HG03439 (cell line): Measurements from ENCODE around the gene DDX42.

Experiments used
- ATAC-seq: cut with Tn5 transposase; IDR thresholded peaks from one replicate; pipeline ENCODE4 v1.9.1; 2021; ENCODE audit warnings: mild to moderate bottlenecking, moderate library complexity; ENCODE audit not compliant: unreplicated experiment

DDX42 gene, protein sequence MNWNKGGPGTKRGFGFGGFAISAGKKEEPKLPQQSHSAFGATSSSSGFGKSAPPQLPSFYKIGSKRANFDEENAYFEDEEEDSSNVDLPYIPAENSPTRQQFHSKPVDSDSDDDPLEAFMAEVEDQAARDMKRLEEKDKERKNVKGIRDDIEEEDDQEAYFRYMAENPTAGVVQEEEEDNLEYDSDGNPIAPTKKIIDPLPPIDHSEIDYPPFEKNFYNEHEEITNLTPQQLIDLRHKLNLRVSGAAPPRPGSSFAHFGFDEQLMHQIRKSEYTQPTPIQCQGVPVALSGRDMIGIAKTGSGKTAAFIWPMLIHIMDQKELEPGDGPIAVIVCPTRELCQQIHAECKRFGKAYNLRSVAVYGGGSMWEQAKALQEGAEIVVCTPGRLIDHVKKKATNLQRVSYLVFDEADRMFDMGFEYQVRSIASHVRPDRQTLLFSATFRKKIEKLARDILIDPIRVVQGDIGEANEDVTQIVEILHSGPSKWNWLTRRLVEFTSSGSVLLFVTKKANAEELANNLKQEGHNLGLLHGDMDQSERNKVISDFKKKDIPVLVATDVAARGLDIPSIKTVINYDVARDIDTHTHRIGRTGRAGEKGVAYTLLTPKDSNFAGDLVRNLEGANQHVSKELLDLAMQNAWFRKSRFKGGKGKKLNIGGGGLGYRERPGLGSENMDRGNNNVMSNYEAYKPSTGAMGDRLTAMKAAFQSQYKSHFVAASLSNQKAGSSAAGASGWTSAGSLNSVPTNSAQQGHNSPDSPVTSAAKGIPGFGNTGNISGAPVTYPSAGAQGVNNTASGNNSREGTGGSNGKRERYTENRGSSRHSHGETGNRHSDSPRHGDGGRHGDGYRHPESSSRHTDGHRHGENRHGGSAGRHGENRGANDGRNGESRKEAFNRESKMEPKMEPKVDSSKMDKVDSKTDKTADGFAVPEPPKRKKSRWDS

DNA sequence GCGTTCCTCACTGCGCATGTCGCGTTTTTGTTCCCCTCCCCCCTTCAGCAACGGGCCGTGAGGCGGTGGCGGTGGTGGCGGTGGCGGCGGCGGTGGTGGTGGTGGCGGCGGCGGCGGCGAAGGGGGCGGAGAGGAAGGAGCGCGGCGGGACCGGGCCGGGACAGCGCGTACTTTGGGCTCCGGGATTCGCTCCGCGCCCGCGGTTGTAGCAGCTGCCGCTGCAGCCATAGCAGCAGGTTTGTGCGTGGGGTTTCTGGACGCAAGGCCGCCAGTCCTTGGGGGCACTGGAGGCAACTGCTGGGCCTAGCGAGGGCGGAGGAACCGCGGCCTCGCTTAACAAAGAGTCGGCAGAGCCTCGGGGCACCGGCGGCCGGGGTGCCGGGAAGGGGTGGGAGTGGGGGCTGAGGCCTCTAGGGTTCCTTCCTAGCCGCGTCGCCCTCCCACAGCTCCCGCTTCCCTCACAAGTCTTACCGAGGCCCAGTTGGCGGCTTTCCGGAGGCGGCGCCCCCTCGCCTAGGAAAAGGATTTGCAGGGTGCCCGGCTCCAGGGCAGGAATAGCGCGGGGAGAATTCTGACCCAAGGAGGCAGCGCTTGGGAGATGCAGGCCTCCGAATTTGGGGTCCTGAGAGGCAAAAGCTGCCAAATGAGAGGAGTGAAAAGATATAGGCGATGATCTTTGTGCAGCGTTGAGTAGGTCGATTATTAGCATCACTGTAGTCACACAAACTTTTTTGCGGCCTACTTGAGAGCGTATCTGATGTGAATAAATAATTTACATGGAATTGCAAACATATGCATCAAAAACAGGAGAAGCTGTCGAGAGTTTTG, at the start of gene DDX42:
Gene DDX42, plus strand, starts transcription at position 30 of the 828 bp plus-strand sequence. CDS start 12,880 bp downstream, outside the sequence.
- peak; percentile 6 for ATAC-seq

DNA sequence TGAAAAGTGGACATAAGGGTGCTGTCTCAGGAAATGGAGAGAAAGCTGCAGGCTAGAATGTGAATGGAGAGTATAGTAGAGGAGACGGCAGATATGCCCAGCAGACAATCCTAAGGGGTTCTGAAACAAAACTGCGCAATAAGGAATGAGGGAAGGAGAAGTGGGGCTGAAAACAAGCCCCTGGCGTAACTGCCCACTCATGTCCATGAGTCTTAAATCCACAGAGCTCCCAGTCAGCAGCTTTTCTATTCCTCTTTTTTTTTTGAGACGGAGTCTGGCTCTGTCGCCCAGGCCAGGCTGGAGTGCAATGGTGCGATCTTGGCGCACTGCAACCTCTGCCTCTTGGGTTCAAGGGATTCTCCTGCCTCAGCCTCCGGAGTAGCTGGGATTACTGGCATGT, 38.3 kb upstream of the DDX42 start:
- ATAC-seq: no peak

DNA sequence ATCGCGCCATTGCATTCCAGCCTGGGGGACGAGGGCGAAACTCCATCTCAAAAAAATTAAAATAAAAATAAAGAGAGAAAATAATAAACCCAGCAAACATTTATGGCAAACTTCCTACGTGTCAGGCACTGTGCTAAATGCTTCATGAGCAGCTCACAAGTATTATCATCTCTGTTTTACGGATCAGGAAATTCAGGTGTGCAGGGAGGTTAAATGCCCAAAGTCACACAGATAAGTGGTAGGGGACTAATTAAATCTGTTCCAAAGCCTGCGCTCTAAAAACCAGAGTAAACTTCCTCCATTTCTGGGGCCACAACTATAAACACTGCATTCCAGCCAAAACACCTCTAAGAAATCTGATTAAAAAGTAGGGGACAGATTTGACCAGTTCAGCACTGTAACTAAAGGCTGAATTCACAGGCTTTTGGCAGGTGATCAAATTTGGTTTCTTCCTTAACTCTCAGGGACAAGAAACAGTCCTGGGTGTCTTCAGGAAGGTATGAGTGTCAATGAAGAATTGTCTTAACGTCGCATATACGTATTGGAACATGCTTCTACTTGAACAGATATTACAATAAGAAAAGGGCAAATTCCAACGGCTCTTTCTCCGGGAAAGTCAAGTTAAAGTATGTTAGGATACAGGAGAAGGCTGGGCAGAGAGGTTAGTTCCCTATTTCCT, 33.4 kb upstream of the DDX42 start:
- no peak for ATAC-seq

DNA sequence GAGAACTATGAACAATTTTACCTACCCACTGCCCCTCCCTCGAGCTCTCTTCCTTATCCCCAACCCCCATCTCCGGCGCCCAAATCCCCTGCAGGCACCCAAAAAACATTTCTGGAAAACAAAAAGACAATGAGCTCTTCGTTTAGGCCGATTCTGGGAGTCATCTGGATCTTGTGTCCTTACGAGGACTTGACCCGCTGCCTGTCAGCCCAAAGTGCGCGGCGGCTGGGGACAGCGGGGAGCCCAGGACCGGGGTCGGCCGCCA, 32.9 kb upstream of the DDX42 start:
- no peak for ATAC-seq

DNA sequence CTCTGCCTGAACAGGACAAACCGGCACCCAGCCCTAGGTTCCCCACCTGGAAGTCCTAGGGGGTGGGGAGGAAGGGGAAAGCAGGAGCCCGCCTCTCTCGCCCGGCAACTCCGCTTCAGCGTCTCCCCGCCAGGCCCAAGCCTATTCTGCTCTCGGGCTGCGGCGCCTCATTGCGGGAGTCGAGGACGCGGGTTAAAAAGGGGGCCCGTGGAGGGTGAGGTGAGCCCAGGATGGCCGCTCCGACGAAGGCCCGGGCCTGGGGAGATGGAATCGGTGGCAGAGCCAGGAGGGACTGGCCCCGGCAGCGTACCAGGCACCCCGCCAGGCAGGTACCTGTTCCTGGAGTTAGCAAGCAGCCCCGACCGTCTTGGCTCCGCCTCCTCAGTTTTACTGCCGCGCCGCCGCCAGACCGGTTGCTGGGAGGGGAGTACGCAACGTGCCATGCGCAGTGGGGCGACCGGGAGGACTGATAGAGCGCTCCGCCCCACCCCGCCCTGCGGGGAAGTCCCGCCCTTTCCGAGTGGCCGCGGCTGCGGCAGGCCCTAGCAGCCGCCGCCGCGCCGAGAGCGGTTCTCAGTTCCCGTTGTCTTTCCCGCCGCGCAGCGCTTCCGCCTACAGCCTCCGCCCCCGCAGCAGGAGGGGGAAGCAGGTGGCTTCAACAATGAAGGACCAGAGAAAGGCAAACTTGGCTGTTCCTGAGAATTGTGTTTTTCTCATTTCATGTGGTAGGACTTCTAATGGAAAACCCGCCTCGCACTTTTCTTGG, 32.4 kb upstream of the DDX42 start, which contains the start of gene STRADA:
Gene STRADA, minus strand, starts transcription at position 392 of the 766 bp plus-strand sequence. CDS start 13,430 bp downstream, outside the sequence.
- peak; percentile 92 for ATAC-seq

DNA sequence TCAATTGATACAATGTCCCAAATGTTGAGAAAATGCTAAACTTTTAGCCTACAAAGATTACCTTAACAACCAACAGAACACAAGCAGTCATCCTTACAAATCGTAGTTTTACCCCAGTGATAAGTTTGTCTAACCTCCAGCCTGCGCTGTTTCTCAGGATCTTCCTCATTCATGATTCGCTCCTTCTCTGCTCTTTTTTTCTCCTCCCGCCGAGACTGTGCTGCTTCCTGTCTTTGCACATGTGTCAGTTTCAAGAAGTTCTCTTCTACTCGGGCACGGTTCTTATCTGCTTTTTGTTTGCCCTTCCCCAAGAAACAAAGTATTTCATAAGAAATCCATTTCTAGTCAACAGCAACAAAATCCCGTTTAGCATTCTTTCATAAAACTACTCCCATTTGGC, 22.2 kb upstream of the DDX42 start:
- no peak for ATAC-seq

DNA sequence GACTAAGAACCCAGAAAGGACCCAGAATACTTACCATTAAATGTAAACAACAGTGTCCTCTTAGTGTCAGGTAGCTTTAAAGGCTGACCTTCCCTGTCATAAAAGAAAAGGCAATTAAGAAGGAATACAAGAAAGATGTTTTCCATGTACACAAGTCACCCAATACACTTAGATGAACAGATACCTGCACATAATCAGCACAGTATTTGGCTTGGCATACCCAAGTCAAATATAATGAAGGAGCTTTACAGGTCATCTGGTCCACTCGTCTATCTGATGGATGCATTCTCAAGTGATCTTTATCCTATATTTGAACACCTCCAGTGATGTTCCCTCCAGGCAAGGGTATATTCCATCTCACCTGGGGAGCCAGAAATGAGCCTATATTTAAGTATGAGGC, 21.3 kb upstream of the DDX42 start:
- no peak for ATAC-seq

DNA sequence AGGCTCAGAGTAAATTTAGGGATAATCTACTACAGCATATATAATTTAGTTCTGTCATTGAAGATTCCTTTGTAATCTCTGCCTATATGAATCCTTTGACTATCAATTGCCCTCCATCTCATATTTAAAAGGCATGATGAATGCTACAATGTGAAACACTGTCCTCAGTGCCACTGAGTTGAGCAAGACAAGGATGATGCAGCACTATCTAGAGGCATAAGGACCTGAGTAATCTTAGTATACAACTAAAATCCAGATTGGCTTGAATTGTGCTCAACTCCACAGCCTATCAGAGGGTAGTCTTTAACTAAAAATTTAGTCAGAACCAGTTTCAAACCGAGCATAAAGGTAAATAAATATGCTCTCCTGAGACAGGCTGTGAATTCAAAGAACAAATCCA, 20.8 kb upstream of the DDX42 start:
- no peak for ATAC-seq

DNA sequence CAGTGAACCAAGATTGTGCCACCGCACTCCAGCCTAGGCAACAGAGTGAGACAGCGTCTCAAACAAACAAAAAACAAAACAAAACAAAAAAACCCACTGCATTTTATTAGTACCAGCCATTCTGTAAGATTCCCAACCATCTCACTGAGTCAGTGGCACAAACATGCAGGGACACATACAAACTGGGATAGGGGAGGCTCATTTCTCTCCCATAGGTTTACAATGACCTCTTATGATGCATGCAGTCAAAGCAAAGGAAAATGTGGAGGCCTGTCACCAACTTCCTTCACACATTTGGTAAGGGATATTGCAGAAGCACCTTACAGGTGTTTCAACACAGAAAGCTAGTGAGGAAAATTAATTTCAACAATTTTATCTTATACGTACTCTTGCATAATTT, 19.9 kb upstream of the DDX42 start:
- no peak for ATAC-seq

DNA sequence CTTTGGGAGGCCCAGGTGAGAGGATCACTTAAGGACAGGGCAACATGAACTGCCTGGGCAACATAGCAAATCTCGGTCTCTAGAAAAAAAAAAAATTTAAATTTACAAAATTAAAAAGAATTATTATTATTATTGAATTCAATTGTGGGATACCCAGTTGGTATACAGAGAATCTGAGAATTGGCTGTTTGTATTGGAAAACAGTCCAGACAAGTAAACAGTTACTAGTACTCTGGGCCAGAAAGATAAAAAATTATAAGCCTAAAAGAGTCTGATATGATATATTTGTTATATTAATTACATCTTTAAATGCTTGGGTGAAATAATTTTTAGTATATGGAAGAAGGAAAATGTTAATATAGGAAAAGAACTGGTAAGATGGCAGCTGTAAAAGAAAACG, 15.5 kb upstream of the DDX42 start:
- no peak for ATAC-seq

DNA sequence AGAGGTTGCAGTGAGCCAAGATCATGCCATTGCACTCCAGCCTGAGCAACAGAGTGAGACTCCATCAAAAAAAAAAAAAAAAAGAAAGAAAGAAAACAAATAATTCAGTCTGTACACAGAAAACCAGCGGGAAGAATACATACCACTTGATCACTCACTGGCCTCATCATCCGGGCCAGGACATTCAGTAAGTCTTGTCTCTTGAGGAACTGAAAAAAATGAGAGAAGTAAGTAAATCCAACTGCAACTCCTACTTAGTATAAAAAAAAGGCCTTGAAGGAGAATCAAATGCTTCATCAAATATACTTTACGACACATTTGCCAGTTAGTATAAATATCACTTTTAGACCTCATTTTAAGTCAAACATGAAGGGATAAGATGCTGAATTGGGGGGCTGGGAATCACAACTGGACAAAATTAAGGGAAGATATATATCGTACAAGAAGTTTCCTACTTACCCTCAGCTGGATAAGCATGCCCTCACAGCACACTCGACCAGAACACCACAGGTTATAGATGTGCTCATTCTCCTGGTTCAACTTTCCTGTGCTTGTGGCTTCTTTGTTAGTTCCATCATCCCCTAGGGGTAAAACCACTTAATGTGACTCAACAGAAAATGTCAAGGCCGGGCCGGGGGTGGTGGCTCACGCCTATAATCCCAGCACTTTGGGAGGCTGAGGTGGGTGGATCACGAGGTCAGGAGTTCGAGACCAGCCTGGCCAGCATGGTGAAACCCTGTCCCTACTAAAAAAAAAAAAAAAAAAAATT, 13.0 kb upstream of the DDX42 start:
- no peak for ATAC-seq

DNA sequence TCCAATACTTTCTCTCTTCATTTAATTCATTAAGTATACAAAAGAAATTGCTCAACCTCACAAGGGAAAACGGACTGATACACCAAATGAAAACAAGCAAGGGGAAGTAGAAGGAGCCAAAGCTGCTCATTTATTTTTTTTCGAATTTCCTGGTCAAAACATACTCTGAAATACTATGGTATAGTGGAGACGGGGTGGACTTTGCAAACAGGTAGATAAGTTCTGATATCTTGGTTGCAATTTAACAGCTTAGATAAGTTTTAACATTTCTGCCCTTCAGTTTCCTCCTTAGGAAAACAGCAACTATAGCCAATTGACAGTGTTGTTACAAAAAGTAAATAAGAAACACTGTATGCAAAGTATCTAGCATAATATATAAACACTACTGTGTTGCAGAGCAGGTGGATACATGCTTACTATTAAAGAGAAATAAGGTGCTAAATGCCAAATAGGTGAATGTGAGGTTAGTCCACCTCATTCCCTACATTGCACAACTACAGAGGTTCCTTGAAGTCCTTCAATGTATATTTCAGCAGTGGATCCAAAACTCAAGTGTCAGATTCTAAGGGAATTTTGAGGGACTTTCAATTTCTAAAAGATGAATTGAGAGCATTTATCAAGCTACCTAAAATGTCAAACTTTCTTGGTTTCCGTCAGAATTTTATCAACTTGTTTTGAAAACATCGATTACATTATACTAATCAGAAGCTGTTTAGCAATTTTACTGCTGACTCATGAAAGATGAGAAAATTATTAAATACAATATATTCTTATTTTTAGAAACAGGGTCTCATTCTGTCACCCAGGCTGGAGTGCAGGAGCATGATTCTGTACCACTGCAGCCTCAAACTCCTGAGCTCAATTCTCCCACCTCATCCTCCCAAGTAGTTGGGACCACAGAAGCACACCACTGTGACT, 11.6 kb upstream of the DDX42 start:
- no peak for ATAC-seq

DNA sequence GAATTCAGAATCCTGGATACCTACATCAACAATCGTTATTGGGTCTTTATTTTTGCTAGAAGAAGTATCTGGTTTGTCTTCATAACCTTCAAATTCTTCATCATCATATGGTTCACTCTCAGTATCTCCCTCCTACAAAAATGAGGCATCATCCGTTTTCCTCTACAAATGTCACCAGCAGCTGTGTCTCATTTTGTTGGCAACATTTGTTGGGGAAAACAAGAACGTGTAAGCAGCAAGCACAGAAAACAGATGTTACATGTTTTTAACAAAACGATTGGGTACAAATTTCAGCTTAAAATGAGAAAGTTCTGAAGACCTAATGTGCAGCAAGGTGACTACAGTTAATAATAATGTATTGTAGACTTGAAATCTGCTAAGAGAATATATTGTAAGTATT, 9.3 kb upstream of the DDX42 start:
- ATAC-seq: no peak

DNA sequence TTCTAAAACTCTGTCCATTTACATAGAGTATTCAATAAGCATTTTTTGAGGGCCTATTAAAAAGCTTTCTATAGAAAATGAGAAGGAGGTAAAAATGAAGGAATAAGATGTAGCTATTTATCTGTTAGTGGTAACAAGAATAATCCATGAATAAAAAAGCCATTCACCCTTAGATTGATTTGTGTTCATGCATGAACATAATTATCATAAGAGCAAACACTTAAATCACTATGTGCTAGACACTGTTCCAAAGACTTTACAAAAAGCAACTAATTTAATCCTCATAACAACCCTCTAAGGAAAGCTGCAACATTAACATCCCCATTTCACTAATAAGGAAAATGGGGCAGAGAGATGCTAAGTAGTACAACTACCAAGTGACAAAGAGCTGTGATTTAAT, 7.2 kb upstream of the DDX42 start:
- ATAC-seq: no peak

DNA sequence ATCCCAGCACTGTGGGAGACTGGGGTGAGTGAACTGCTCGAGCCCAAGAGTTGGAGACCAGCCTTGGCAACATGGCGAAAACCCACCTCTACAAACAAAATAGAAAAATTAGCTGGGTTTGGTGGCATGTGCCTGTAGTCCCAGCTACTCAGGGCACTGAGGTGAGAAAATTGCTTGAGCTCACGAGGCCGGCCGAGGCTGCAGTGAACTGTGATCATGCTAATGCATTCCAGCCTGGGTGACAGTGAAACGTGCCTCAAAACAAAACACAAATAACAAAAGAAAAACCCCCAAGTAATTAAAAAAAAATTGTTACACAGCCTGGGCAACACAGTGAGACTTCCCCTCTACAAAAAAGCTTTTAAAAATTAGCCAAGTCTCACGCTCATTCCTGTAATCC, 5.5 kb upstream of the DDX42 start:
- ATAC-seq: no peak

DNA sequence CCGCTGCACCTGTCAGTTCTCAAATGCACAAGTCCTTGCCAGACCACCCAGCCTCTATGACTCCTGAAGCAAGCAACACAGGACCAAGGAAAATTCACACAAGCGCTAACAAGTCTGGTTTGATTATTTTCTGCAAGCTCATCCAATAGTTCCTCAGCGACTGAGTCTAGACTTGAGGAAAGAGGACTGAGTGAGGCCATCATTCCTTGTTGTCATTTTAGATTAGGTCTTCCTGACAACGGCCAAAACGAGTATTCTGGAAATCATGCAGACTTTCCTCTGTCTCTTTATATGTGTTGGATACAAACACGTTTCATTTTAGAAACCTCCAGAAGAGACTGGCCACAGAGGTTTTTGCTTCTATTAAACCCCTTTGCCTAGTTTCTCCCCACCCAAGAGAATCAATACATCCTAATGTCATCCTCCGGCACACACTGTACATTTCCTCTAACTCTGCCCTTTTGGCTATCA, 1.1 kb upstream of the DDX42 start:
- ATAC-seq: no peak

DNA sequence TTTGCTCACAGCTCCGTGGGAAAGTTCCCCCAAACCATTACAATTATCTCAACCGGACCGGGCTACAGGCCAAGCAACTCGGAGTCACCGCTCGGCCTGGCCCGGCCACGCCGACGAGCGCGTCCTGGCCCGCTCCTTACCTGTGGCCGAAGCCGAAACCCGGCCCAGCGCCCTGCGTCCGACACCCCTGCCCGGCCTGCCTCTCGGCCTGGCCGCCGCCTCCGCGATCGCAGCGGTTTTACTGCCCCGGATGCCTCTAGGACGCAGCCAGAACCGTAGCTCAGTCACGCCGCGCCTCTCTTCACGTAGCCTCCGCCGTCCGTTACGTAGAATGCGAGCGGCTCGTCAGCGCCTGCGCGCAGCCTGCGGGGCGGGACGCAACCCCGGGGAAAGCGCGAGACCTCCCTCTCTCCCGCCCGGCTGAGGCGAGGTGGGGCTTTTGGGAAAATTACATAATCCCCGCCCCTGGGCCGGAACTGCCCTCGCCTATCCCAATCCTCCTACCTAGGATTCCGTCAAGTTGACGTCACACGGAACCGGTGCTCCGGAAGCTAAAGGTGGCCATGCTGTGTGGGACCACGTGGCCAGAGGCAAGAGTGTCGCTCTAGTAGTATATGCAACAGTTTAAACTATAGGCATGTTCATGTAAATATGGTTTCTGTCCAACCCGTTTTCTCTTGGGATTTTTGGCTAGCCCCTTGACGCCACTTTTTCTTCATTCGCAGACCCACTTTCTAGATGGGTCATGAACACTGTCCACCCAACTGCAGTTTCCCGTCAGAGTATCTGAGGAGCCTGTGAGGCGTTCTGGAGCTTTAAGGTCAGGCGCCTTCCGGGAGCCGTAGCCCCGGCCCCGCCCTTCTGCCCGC, 464 bp upstream of the DDX42 start, which contains the start of gene CCDC47:
Gene CCDC47, minus strand, starts transcription at position 326 of the 869 bp plus-strand sequence. CDS start 7,422 bp downstream, outside the sequence.
- ATAC-seq: peak; percentile 85
